ENCODE data around the gene KLHL13. TPM values are rescaled to one million over a fixed set of nuclear protein-coding genes. Genes with fewer than 3 reads are reported as not detected.

KLHL13 gene, protein sequence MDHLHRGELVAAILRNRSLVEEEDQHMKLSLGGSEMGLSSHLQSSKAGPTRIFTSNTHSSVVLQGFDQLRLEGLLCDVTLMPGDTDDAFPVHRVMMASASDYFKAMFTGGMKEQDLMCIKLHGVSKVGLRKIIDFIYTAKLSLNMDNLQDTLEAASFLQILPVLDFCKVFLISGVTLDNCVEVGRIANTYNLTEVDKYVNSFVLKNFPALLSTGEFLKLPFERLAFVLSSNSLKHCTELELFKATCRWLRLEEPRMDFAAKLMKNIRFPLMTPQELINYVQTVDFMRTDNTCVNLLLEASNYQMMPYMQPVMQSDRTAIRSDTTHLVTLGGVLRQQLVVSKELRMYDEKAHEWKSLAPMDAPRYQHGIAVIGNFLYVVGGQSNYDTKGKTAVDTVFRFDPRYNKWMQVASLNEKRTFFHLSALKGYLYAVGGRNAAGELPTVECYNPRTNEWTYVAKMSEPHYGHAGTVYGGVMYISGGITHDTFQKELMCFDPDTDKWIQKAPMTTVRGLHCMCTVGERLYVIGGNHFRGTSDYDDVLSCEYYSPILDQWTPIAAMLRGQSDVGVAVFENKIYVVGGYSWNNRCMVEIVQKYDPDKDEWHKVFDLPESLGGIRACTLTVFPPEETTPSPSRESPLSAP
- 1 to 10 TPM in 2 of 4 donors, under 1 TPM in 2; 0.52 to 2.7 (median 1.1) TPM for total RNA-seq

DNA sequence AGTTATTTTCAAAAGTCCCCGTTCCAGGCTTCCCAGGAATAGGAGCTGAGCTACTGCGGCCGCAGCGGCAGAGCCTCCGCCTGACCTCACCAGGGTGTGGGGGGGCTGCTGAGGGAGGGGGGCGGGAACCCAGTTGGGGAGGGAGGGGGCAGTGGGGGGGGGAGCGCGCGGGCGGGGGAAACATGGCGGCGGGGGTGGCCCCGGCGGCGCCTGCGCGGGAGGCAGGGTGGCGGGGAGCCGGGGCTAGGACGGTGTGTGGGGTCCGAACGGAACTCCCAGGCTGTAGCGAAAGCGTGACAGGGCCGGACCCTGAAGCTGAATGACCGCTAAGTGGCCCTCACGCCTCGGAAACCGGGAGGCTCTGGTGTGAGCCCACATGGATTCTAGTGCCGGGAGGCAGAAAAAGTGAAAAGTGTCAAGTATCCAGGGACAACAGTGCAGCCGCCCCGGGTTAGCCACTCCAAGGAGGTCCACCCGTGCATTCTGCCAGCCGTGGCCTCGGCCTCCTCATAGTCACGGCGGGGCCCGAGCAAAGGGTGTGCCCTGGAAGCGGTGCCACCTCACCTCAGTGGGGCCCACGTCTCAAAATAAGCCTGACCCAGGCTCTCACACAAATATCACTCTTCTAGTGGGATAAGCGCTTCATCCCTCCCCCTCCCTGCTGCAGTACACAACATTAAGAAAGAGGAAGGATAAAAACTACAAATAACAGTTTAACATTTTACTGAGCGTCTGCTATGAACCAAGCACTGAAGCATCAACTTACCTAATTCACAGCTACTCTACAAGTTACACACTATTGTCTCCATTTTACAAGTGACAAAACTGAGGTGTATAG is at the start of gene KLHL13:
Gene KLHL13, minus strand, starts transcription at position 98 of the 838 bp plus-strand sequence. CDS start 88,337 bp downstream, outside the sequence.
- peak within 1 kb of the TSS; percentile 50 for H3K4me3 ChIP-seq (ENCODE audit: low read depth, poor library complexity, severe bottlenecking)
- intact Hi-C loops (cut with DNase I; ENCODE audit: low total_unique reads): no loop called here
- TF ChIP-seq POLR2A (IDR thresholded peaks at IDR 0.05): no peak
- TF ChIP-seq, protein P1, sequence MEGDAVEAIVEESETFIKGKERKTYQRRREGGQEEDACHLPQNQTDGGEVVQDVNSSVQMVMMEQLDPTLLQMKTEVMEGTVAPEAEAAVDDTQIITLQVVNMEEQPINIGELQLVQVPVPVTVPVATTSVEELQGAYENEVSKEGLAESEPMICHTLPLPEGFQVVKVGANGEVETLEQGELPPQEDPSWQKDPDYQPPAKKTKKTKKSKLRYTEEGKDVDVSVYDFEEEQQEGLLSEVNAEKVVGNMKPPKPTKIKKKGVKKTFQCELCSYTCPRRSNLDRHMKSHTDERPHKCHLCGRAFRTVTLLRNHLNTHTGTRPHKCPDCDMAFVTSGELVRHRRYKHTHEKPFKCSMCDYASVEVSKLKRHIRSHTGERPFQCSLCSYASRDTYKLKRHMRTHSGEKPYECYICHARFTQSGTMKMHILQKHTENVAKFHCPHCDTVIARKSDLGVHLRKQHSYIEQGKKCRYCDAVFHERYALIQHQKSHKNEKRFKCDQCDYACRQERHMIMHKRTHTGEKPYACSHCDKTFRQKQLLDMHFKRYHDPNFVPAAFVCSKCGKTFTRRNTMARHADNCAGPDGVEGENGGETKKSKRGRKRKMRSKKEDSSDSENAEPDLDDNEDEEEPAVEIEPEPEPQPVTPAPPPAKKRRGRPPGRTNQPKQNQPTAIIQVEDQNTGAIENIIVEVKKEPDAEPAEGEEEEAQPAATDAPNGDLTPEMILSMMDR (IDR thresholded peaks at IDR 0.05): no peak
- no peak for DNase-seq (ENCODE audit: low spot score in 2 of 2)
- 4 to 35% methylated on average over 15 to 24 of the region's 42 CpGs for WGBS, 2 donors

DNA sequence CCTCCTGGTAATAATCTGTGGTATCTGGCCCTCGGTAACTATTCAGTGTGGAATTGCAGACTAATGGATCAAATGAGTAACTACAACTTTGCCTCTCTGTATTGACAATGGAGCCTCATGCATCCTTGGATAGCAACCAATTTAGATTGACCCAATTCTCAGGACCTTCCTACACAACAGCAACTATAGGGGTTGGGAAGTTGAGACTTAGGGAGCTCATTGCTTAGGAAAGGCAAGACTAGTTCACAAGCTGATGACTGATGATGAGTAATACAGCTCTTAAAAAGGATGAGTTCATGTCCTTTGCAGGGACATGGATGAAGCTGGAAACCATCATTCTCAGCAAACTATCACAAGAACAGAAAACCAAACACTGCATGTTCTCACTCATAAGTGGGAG is 47.5 kb upstream of the KLHL13 start:
- no peak for DNase-seq (ENCODE audit: low spot score in 2 of 2)
- intact Hi-C loops (cut with DNase I; ENCODE audit: low total_unique reads): no loop called here
- no peak overlapping the region for H3K4me3 ChIP-seq (ENCODE audit: low read depth, poor library complexity, severe bottlenecking)
- TF ChIP-seq, protein P1 (IDR thresholded peaks at IDR 0.05): no peak
- TF ChIP-seq POLR2A (IDR thresholded peaks at IDR 0.05): no peak
- WGBS, 2 donors: 72 to 89% methylated on average over 1 of the region's 1 CpG

DNA sequence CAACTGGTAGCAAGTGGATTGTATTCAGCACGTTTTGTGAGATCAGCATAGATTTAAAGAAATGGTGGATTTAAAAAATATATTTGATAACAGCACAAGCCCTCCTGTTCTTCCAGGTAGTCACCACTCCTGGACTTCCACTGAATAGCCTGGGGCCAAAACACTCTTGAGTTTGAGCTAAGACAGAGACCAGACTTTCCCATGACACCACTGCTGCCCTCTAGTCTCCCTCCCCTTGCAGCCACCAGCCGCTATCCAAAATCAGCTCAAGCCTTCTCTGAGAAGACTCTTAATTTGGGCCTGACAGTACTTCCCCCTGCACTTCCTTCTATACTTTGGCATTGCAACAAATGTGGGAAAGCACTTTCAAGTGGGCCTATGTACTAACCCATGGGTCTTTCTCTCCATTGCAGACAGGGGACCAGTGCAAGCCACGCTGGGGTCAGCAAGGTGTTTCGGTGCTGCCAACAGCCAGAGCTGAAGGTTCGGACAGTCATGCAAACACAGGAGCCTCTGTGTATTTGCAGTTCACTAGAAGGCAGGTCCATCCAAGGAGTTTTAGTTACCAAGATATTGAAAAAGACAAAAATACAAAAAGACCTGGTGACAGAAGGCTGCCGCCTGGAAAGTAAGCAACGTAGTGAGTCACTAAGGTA is 40.5 kb upstream of the KLHL13 start:
- no peak for DNase-seq (ENCODE audit: low spot score in 2 of 2)
- H3K4me3 ChIP-seq (ENCODE audit: low read depth, poor library complexity, severe bottlenecking): no peak overlapping the region
- 87 to 93% methylated on average over 7 of the region's 7 CpGs for WGBS, 2 donors
- no peak for TF ChIP-seq POLR2A (IDR thresholded peaks at IDR 0.05)
- TF ChIP-seq, protein P1 (IDR thresholded peaks at IDR 0.05): no peak
- intact Hi-C loops (cut with DNase I; ENCODE audit: low total_unique reads): no loop called here

DNA sequence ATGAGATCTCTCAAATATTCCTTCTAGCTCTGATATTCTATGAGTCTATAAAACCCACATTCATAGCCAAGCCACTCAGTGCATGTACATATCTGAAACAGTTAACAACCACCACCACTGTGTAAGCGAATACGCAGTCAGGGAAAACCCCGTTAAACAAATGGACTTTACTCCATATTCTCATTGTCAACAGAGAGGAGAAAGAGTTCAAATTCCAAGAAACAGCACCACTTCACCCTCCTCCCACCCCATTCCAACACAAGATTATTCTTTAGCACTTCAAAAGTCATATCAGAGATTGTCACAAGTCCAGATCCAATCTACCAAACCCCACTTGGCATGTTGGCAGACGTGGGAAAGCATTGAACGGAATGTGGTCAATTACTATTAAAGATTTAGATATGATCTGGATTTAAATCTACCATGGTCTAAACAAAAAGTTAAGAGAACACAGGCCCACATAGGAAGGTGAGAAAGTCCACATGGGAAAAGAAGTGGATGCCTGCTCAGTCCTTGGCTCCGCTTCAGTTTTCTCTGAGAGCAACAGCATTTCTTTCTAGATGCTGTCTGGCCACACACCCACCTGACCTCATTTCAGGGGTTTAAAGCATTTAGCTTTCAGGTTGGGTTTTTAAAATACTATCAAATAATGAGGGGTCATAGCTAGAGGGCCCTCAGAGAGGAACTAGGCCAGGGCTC is 39.8 kb upstream of the KLHL13 start:
- 90 to 94% methylated on average over 6 of the region's 6 CpGs for WGBS, 2 donors
- intact Hi-C loops (cut with DNase I; ENCODE audit: low total_unique reads): no loop called here

More for the DNA sequence above, 39.8 kb upstream of the KLHL13 start:
- no peak overlapping the region for H3K4me3 ChIP-seq (ENCODE audit: low read depth, poor library complexity, severe bottlenecking)
- DNase-seq (ENCODE audit: low spot score in 2 of 2): no peak
- TF ChIP-seq POLR2A (IDR thresholded peaks at IDR 0.05): no peak
- TF ChIP-seq, protein P1 (IDR thresholded peaks at IDR 0.05): no peak
